ENCODE data around the gene TAS1R1.
"Not testable (repeated sequence)": the region's sequence is repeated elsewhere in the genome, so short reads cannot be mapped to it uniquely, and the experiment has no call there.

TAS1R1 gene

DNA sequence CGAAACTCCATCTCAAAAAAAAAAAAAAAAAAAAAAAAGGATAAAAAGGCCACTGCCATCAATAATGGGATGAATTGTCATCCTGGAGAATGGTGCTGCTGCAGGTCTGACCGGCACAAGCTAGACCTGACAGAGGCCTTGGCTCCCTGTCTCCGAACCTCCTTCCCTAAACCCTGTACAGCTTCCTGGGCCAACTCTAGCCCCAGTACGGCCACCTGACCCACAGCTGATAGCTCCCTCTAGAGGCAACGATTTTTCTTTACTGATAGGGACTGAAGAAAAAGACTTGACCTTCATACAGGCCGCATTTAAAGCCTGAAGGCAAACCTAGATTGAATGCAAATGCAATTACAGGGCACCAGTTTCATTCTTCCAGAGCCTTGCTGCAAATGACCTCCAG lies 31.5 kb upstream of the TAS1R1 start:
- DNase-seq = no peak

DNA sequence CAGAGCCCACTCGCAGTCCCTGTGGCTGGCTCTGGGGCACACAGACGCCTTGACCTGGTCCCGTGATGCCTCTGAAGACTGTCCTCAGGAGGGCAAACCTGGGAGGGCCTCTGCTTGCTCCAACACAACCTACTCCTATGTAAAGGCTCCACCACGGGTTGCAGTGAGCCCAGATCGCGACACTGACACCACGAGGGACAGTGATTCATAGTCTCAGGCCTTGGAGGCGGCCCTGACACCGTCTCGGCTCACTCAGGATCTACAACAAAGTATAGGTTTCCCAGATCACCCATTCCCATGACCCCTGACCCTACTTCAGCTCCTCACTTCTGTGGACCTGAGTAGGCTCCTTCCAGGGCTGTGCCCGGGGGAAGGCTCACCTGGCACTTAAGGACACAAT lies 28.8 kb upstream of the TAS1R1 start:
- no peak for DNase-seq

DNA sequence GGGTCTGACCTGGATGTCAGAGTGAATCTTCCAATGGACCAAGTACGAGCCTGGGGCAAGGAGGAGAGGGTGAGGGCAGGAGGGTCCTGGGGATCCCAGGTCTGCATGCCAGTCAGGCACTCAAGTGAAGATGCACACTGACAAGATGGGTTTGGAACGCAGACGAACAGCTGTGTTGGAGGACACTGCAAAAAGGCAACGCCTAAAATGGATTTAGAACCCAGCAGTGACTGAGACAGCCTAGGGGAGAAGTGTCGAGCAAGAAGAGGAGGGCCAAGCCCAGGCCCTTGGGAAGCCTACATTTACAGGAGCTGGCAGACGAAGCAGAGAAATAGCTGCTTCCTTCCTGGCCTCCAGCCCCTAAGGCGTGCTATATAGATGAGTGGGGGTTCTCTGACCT lies 26.6 kb upstream of the TAS1R1 start:
- DNase-seq = no peak

DNA sequence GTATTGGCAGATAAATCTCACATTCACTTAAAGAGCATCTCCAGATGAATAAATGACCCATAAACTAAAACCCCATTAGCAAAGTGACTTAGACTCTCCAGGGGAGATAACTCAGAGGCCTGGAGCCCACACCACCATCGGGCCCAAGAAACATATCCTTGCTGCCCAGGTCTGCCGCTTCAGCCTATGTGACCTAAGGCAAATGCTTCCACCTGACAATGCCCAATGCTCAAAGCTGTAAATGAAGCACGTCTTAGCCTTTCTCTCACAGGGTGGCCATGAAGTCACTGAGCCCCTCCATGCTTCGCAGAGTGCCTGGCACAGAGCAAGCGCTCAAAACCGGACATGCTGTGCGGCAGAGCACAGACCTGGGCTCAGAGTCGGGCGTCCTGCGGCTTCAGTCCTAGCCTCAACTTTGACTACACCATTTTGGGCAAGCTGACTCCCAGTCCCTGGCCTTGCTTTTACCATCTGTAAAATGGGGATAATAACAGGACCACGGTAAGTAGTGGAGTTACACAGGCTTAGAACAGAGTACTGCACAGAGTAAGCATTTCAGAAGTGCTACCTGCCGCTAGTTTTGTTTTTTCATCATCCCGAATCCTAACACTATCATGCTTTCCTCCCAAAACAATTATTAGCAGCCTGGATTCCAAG lies 24.5 kb upstream of the TAS1R1 start:
- no peak for DNase-seq

DNA sequence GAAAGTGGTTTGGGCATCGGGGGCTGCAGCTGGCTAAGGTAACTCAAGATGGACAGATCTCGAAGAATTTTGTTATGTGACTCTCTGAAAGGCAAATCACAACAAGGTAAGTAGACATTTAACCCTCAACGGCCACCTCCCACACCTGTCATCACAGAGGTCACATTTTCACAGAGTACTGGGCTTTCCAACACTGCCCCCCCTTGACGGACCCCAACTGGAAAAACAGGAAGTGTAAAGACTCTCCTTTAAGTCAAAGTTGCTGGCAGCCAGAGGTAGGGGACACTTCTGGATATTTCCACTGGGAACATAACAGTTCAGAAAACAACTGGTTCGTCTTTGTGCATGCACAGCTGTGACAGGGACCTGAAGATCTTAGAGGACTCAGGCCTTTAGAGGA lies 23.1 kb upstream of the TAS1R1 start:
- no peak for DNase-seq

DNA sequence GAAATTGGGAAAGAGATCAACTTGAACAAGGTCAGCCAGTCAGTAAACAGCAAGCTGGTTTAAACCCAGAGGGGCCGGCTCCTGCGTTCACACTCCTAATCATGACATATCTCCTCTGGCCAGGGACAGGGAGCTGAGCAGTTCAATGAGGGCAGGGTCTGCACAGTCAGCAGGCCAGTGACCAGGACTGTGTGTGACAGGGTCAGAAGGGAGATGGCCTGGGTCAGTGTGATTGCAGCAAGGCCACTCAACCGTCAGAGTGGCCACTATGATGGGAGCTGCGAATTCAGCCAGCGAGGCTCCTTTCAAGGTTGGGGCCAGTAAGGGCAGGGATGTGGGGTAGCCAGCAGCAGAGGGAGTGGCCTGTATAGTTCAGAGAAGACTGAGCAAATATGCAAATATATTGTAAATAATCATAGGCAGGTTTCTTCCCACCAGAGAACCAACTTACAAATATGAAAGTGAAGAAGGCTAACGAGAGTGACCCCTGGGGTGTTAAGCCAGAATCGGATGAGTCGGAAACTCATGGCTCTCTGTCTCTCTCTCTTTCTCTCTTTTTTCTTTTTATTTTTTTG lies 20.8 kb upstream of the TAS1R1 start:
- no peak for DNase-seq

DNA sequence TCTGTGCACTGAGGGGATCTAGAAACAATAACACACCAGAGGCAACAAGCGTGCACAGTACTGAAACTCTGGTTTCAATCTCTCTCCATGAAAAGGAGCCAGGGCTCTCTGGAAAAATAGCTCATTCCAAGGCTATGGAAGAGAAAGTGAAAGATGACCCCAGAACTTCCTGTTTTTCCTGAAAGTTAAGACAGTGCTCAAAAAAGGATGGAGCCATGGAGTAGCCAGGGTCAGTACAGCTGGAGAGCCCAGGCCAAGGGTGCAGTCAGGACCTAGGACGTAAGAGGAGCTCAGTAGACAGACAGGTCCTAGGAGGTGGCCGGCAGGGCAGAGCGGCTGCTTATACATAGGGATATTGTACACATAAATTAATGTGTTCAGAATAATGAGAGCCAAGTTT lies 19.9 kb upstream of the TAS1R1 start:
- no peak for DNase-seq

DNA sequence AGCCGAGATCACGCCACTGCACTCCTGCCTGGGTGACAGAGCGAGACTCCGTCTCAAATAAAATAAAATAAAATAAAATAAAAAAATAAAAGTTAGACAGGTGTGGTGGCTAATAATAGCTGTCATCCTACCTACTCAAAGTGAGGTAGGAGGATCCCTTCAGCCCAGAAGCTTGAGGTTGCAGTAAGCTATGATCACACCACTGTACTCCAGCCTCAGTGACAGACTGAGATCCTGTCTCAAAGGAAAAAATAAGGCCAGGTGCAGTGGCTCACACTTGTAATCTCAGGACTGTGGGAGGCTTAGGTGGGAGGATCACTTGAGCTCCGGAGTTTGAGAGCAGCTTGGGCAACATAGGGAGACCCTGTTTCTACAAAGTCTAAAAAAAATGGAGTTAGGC lies 18.8 kb upstream of the TAS1R1 start:
- no peak for DNase-seq

DNA sequence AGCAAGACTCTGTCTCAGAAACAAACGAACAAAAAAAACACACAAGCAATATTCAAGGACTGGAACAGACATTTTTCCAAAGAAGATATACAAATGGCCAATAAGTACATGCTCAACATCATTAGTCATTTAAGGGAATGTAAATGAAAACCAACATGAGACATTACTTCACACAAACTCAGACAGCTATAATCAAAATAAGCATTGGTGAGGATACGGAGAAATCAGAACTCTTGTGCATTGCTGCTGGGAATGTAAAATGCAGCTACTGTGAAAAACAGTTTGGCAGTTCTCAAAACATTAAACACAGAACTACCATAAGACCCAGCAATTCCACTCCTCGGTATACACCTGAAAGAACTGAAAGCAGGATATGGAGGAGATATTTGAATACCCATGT lies 16.2 kb upstream of the TAS1R1 start:
- DNase-seq = no peak

DNA sequence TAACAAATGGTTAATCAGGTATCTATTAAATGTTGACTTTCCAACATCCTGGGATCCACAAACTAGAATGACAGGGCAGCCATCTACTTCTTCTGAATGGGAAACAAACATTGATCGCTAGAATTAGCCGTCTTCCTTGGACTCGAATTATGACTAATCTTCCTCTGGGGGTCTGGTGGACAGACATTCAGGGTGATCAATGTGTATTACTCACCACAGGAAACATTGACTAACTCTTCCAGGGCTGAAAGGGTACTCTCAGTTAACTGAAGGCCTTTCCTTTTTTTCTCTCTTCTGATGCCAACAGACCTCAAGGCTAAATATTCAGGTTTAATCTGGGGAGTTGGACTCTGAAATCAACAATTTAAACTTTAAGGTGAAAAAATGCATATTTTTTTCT lies 10.3 kb upstream of the TAS1R1 start:
- no peak for DNase-seq

DNA sequence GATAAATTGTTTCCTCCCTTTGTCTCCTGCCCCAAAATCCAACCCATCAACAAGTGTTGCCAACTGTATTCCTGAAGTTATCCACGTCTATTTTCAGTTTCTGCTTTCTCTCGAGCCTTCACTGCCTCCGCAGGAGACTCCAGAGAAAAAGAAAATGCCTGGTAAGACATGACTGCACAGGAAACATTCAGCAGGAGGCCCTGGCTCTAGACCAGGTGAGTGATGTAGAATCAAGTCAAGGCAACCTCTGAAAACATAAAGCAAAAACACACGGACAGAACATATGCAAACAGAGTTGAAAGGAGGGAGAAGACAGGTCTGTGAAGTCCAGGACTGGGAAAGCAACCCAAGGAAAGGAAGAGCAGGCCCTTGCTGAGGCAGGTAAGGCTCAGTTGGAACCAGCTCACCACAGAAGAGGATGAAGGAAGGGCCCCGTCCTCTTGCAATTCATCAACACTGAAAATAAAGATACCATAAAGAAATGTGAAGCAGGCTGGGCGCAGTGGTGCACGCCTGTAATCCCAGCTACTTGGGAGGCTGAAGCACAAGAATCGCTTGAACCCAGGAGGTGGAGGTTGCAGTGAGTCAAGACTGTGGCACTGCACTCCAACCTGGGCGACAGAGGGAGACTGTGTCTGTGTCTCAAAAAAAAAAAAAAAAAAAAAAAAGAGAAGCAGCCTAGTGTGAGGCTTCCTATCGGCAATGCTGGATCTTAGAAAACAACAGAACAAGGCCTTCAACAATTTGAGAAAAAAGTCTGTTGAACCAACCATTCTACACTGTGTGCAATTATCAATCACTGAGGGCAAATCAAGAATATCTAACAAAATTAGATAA lies 9.6 kb upstream of the TAS1R1 start:
- no peak for DNase-seq

DNA sequence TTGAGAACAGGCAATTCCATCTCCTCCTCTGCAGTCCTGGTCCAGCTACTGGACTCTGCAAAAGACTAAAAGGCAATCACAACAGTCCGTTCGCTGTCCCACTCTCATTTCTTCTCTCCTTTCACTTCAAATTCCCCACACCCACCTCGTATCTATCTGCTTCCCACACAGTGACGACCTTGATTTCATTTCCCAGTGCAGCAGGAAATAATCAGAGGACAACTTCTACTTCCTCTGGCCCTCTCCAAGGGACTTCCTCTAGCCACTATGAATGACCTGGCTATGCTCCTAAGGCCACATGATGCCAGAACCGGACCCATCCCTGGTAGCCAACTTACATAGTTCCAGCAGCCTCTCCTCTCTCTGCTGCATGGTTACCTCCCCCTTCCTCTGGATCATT lies 8.8 kb upstream of the TAS1R1 start:
- no peak for DNase-seq

DNA sequence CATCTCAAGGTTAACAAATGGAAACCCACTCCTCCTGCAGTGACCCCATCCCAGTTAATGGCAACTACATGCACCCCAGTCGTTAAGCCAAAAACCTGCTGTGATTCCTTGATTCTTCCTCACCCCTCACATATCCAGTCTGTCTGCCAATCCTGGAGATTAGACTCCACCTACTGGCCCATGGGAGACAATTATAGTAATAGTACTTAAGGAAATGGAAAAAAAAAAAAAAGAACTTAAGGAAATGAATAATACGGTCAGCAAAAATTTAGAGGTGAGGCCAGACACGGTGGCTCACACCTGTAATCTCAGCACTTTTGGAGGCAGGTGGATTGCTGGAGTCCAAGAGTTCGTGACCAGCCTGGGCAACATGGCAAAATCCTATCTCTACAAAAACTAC lies 7.8 kb upstream of the TAS1R1 start:
- no peak for DNase-seq

DNA sequence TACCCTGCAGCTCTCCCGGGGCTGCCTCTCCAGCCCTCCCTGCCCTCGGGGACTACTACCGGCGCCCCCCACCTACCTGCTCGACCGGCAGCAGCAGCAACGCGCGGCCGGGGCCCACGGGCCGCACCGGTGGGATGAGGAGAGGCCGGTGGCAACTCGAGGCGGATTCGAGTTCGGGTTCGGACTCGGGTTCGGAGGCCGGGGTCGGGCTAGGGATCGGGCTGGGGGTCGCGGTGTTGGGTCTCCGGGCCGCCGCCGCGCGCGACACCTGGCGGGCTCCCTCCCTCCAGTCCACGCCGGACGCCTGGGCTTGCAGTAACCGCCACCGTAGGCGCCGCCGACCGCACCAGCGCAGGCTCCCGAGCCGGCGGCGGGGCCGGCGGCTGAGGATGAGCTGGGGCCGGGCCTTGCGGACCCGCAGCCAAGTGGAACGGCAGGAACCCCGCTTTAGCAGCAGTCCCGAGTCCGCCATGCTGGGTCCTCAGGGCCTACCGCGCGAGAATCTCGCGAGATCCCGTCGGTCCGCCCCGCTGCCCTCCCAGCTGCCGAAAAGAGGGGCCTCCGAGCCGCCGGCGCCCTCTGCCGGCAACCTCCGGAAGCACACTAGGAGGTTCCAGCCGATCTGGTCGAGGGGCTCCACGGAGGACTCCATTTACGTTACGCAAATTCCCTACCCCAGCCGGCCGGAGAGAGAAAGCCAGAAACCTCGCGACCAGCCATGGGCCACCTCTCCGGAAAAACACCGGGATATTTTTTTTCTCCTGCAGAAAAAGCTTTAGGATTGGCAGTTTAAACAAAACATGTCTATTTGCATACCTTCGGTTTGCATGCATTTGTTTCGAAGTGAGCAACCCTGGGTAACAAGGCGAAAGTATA lies 838 bp upstream of the TAS1R1 start, which contains the start of gene NOL9:
NOL9 (minus strand) TSS at position 483 of the 876 bp plus-strand sequence; CDS start at position 472, 11 bp downstream.
- peak; percentile 47 for DNase-seq

DNA sequence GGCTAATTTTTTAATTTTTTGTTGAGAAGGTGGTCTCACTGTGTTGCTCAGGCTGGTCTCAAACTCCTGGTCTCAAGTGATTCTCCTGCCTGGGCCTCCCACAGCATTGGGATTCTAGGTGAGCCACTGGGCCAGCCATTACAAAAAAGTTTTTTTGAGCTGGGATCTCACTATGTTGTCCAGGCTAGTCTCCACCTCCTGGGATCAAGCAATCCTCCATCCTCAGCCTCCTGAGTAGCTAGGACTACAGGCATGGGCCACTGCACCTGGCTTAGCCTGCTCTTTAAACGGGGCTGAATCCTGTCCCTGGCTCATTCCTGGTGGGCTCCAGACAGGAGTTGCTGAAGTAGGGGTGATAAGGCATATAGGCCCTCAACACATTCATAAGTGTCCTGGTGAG lies 2.5 kb downstream of the TAS1R1 start:
- no peak for DNase-seq

DNA sequence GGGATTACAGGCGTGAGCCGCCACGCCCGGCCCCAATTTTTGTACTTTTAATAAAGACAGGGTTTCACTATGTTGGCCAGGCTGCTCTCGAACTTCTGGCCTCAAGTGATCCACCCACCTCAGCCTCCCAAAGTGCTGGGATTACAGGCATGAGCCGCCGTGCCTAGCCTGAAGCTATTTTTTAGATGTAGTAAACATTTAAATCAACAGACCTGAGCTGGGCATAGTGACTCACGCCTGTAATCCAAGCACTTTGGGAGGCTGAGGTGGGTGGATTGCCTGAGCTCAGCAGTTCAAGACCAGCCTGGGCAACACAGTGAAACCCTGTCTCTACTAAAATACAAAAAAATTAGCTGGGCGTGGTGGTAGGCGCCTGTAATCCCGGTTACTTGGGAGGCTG lies 4.1 kb downstream of the TAS1R1 start:
- not testable (repeated sequence) for DNase-seq

DNA sequence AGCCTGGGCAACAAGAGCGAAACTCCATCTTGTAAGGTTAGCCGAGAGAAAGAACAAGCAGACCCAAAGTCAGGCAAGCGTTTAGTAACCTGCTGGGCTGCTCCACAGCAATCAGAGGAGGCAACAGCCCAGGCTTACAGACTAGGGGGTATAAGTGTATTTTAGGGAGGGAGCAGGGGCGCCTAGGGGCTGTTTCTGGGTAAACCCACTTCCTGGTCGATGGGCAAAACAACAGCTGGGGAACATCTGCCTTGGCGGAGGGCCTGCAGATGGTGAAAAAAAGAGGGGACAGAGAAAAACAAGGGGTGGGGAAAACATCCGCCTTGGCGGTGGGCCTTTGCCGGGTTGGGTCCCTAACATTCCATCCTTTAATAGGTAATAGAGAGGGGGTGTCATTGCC lies 5.2 kb downstream of the TAS1R1 start:
- no peak for DNase-seq

DNA sequence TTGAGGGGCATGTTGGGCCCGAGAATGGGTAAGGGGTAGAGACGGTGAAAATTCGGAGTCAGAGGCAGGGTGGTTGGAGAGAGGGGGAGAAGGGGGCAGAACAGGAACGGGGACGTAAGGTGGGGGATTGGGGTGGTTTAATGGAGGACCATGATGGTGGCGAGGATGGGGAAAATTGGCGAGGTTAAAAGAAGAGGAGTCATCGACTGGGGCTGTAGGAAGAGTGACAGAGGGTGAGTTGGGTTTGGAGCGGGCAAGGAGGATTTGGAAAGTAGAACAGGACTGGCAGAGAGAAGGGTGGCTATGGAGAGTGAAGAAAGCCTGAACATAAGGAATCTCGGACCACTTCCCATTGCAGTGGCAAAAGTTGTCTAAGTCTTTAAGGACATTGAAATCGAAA lies 13.9 kb downstream of the TAS1R1 start:
- DNase-seq = no peak

DNA sequence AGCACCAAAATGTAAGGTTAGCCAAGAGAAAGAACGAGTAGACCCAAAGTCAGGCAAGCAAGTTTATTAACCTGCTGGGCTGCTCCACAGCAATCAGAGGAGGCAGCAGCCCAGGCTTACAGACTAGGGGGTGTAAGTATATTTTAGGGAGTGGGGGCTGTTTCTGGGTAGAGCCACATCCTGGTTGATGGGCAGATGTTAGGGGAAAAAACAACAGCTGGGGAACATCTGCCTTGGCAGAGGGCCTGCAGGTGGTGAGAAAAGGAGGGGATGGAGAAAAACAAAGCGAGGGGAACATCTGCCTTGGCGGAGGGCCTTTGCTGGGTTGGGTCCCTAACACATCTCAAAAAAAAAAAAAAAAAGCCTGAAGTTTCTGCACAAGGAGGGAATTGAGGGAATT lies 15.0 kb downstream of the TAS1R1 start:
- no peak for DNase-seq

DNA sequence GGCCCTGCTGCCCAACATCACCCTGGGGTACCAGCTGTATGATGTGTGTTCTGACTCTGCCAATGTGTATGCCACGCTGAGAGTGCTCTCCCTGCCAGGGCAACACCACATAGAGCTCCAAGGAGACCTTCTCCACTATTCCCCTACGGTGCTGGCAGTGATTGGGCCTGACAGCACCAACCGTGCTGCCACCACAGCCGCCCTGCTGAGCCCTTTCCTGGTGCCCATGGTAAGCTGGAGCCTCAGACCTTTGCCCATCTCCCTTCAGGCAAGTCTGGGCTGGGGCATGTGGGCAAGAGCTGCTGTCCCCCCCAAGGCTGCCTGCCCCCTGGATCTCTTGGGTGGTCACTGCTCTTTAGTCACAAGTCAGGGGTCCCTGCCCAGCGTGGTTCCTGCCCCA lies 15.9 kb downstream of the TAS1R1 start:
- DNase-seq = no peak

DNA sequence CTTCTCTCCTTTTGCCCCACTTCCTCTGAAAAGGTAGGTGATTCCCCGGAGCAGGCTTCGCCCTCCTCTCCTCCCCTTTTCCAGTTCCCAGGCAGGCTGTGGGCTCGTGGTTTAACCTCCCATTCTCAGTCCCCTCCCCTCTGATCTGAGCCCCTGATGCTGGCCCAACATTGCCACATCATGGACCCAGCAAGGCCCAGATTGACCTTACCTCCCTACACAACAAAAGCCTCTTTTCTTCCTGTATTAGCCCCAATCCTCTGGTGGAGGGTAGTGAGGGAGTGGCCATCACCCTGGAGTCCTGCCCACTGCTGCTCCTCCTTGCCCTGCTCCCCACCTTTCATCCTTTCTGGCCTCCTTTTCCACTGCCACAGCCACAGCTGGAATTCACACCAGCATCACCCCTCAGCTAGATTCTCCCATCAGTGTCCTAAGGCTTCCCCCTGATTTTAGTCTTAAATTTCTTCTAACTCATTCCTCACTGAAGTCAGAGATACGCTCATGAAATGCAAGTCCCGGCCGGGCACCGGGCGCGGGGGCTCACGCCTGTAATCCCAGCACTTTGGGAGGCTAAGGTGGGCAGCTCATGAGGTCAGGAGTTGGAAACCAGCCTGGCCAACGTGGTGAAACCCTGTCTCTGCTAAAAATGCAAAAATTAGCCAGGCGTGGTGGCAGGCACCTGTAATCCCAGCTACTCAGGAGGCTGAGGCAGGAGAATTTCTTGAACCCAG lies 17.7 kb downstream of the TAS1R1 start:
- DNase-seq = no peak

DNA sequence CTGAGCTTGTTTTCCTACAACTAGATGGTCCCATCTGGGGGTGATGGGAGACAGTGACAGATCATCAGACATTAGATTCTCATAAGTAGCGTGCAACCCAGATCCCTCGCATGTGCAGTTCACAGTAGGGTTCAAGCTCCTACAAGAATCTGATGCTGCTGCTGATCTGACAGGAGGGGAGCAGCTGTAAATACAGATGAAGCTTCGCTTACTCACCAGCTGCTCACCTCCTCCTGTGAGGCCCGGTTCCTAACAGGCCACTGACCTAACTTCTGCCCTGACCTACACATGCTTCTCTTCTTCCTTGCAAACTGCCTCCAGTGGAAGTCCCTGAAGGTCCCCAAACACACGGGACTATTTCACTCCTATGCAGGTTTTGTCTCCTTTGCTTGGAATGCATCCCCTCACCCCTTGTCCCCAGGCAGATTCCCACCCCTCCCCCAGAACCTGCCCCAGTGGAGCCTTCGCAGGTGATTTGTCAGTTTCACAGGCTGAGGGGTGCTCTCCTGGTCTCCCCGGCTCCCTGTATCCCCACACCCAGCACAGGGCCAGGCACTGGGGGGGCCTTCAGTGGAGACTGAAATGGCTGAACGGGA lies 19.0 kb downstream of the TAS1R1 start:
- no peak for DNase-seq

Measured in NCI-H2081 treated with DMSO at 0.1 percent for 48 hours (cell line).